ENCODE measurements around the gene ZSCAN21. TPM values are rescaled to one million over a fixed set of nuclear protein-coding genes. Genes with fewer than 3 reads are reported as not detected.

The ZSCAN21 gene
- total and polyA plus RNA-seq, 11 donors: 4.4 to 12.1 (median 7.2) TPM

- intact Hi-C loops (cut with DNase I): no loop called here
- no peak for DNase-seq
- no peak overlapping the region for H3K4me3 ChIP-seq
- H3K4me1 ChIP-seq: peaks cover 0 to 21% (median 6%) of the 10 kb centered on the region in 12 donors
- no peaks in the 10 kb centered on the region for H3K9me3 ChIP-seq
- WGBS, 4 donors: 90 to 96% (median 95%) methylated on average over 12 of the region's 12 CpGs
- no peak overlapping the region for H3K27ac ChIP-seq
- ATAC-seq: no peak
- H3K27me3 ChIP-seq: no peaks in the 10 kb centered on the region
- TF ChIP-seq CTCF (IDR thresholded peaks at IDR 0.05): no peak
- no peak for TF ChIP-seq POLR2A (IDR thresholded peaks at IDR 0.05)
- peaks cover 0 to 77% (median 68%) of the 10 kb centered on the region in 9 donors for H3K36me3 ChIP-seq
Measured at GRCh38 chr7:100023526-100023925, 26.0 kb upstream of the ZSCAN21 start.

- no peaks in the 10 kb centered on the region for H3K9me3 ChIP-seq
- H3K27ac ChIP-seq: no peak overlapping the region
- 86 to 88% (median 87%) methylated on average over 12 of the region's 12 CpGs for whole genome bisulfite sequencing, 4 donors
- no peak overlapping the region for H3K4me3 ChIP-seq
- TF ChIP-seq CTCF (IDR thresholded peaks at IDR 0.05): no peak
- no peak for TF ChIP-seq POLR2A (IDR thresholded peaks at IDR 0.05)
- intact Hi-C loops (cut with DNase I): no loop called here
- H3K27me3 ChIP-seq: no peaks in the 10 kb centered on the region
- peaks cover 0 to 82% (median 72%) of the 10 kb centered on the region in 9 donors for H3K36me3 ChIP-seq
- peaks cover 0 to 15% (median 3%) of the 10 kb centered on the region in 12 donors for H3K4me1 ChIP-seq
- ATAC-seq (no peak), DNase-seq (no peak)
Measured at GRCh38 chr7:100024020-100024619, 25.5 kb upstream of the ZSCAN21 start.

GRCh38 chr7:100027197-100027596 is 22.4 kb upstream of the ZSCAN21 start:
- no peaks in the 10 kb centered on the region for H3K4me1 ChIP-seq
- H3K9me3 ChIP-seq: no peaks in the 10 kb centered on the region
- ATAC-seq (no peak), DNase-seq (no peak)
- 87 to 97% (median 92%) methylated on average over 11 of the region's 11 CpGs for WGBS, 4 donors
- TF ChIP-seq POLR2A (IDR thresholded peaks at IDR 0.05) (no peak), CTCF (IDR thresholded peaks at IDR 0.05) (no peak)
- intact Hi-C loops (cut with DNase I): no loop called here
- H3K4me3 ChIP-seq: no peak overlapping the region
- H3K36me3 ChIP-seq: peaks cover 0 to 100% (median 93%) of the 10 kb centered on the region in 9 donors
- H3K27me3 ChIP-seq: no peaks in the 10 kb centered on the region
- H3K27ac ChIP-seq: no peak overlapping the region

- 86 to 92% (median 90%) methylated on average over 5 of the region's 5 CpGs for WGBS, 4 donors
- H3K36me3 ChIP-seq: peaks cover 0 to 100% (median 93%) of the 10 kb centered on the region in 9 donors
- intact Hi-C loops (cut with DNase I): no loop called here
- H3K4me1 ChIP-seq: no peaks in the 10 kb centered on the region
- TF ChIP-seq POLR2A (IDR thresholded peaks at IDR 0.05): no peak
- no peak for TF ChIP-seq CTCF (IDR thresholded peaks at IDR 0.05)
- ATAC-seq (no peak), DNase-seq (no peak)
- no peaks in the 10 kb centered on the region for H3K9me3 ChIP-seq
- no peaks in the 10 kb centered on the region for H3K27me3 ChIP-seq
- H3K27ac ChIP-seq: no peak overlapping the region
- no peak overlapping the region for H3K4me3 ChIP-seq
Measured at GRCh38 chr7:100029596-100029995, 20.0 kb upstream of the ZSCAN21 start.

Measured in heart left ventricle (tissue), 16 donors.